Measurements from ENCODE around the gene RNF11. TPM values are rescaled to one million over a fixed set of nuclear protein-coding genes. Genes with fewer than 3 reads are reported as not detected.
A peak's percentile ranks its signal among the peaks of the same experiment; 100 is the strongest.
"Not testable (repeated sequence)": the region's sequence is repeated elsewhere in the genome, so short reads cannot be mapped to it uniquely, and the experiment has no call there.

The RNF11 gene
- total RNA-seq, 2 experiments from 2014 or later, result 27.5 to 29.0 TPM

GRCh38 chr1:51228471-51228870, 7.6 kb upstream of the RNF11 start:
- H3K4me3 Mint-ChIP-seq; H3K27ac Mint-ChIP-seq; ATAC-seq; POLR2A ChIA-PET; H3K36me3 Mint-ChIP-seq (ENCODE audit: low read depth); H3K9me3 Mint-ChIP-seq (ENCODE audit: insufficient read depth); CTCF ChIA-PET; H3K27me3 Mint-ChIP-seq (ENCODE audit: low read depth); H3K4me1 Mint-ChIP-seq (ENCODE audit: low read depth); DNase-seq: not testable (repeated sequence)

GRCh38 chr1:51230501-51231078, 5.5 kb upstream of the RNF11 start:
- ATAC-seq, result no peak
- peaks cover 2% of the 10 kb centered on the region for H3K27me3 Mint-ChIP-seq (ENCODE audit: low read depth)
- POLR2A ChIA-PET, result interaction anchor here (1.1 kb wide), 1 partner anchor 14 kb away, joined by 3 read pairs; no protein-coding TSS in a partner anchor

GRCh38 chr1:51231120-51231519, 5.0 kb upstream of the RNF11 start:
- no peaks in the 10 kb centered on the region for H3K36me3 Mint-ChIP-seq (ENCODE audit: low read depth)
- DNase-seq, result no peak
- peaks cover 2% of the 10 kb centered on the region for H3K27me3 Mint-ChIP-seq (ENCODE audit: low read depth)
- H3K4me3 Mint-ChIP-seq, result no peak overlapping the region
- CTCF ChIA-PET, result interaction anchor here (1.1 kb wide), 1 partner anchor 40 kb away, joined by 3 read pairs; no protein-coding TSS in a partner anchor
- POLR2A ChIA-PET, result interaction anchor here (1.1 kb wide), 1 partner anchor 14 kb away, joined by 3 read pairs; no protein-coding TSS in a partner anchor
- peaks cover 13% of the 10 kb centered on the region for H3K4me1 Mint-ChIP-seq (ENCODE audit: low read depth)
- no peaks in the 10 kb centered on the region for H3K9me3 Mint-ChIP-seq (ENCODE audit: insufficient read depth)
- ATAC-seq, result no peak
- H3K27ac Mint-ChIP-seq, result no peak overlapping the region

More at GRCh38 chr1:51230501-51231078, 5.5 kb upstream of the RNF11 start:
- Mint-ChIP-seq H3K4me3 (no peak overlapping the region), H3K27ac (no peak overlapping the region), H3K36me3 (ENCODE audit: low read depth) (no peaks in the 10 kb centered on the region), H3K9me3 (ENCODE audit: insufficient read depth) (no peaks in the 10 kb centered on the region), H3K4me1 (ENCODE audit: low read depth) (peaks cover 10% of the 10 kb centered on the region)
- no peak for DNase-seq
- CTCF ChIA-PET, result interaction anchor here (0.8 to 1.1 kb wide), 2 partner anchors 39 to 67 kb away, joined by 3 read pairs; no protein-coding TSS in a partner anchor

GRCh38 chr1:51231896-51232295, 4.2 kb upstream of the RNF11 start:
- POLR2A ChIA-PET, result no interaction called here
- H3K9me3 Mint-ChIP-seq (ENCODE audit: insufficient read depth), result no peaks in the 10 kb centered on the region

DNA sequence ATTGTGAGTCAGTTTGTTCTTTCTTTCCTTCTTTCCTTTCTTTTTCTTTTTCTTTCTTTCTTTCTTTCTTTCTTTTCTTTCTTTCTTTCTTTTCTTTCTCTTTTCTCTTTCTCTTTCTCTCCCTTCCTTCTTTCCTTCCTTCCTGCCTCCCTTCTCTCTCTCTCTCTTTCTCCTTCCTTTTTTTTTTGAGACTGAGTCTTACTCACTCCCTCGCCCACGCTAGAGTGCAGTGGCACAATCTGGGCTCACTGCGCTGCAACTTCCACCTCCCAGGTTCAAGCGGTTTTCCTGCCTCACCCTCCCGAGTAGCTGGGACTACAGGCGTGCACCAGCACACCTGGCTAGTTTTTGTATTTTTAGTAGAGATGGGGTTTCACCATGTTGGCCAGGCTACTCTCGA, 1.8 kb upstream of the RNF11 start:
- peaks cover 17% of the 10 kb centered on the region for H3K4me1 Mint-ChIP-seq (ENCODE audit: low read depth)
- H3K36me3 Mint-ChIP-seq (ENCODE audit: low read depth); DNase-seq; H3K4me3 Mint-ChIP-seq; H3K9me3 Mint-ChIP-seq (ENCODE audit: insufficient read depth); H3K27me3 Mint-ChIP-seq (ENCODE audit: low read depth); H3K27ac Mint-ChIP-seq; CTCF ChIA-PET; ATAC-seq; POLR2A ChIA-PET: not testable (repeated sequence)

More at GRCh38 chr1:51231896-51232295, 4.2 kb upstream of the RNF11 start:
- ATAC-seq (no peak), DNase-seq (no peak)
- Mint-ChIP-seq H3K4me3 (no peak overlapping the region), H3K36me3 (ENCODE audit: low read depth) (no peaks in the 10 kb centered on the region), H3K4me1 (ENCODE audit: low read depth) (peaks cover 13% of the 10 kb centered on the region), H3K27ac (no peak overlapping the region), H3K27me3 (ENCODE audit: low read depth) (peaks cover 2% of the 10 kb centered on the region)
- CTCF ChIA-PET, result interaction anchor here (1.2 kb wide), 1 partner anchor 8 kb away, joined by 3 read pairs; no protein-coding TSS in a partner anchor

DNA sequence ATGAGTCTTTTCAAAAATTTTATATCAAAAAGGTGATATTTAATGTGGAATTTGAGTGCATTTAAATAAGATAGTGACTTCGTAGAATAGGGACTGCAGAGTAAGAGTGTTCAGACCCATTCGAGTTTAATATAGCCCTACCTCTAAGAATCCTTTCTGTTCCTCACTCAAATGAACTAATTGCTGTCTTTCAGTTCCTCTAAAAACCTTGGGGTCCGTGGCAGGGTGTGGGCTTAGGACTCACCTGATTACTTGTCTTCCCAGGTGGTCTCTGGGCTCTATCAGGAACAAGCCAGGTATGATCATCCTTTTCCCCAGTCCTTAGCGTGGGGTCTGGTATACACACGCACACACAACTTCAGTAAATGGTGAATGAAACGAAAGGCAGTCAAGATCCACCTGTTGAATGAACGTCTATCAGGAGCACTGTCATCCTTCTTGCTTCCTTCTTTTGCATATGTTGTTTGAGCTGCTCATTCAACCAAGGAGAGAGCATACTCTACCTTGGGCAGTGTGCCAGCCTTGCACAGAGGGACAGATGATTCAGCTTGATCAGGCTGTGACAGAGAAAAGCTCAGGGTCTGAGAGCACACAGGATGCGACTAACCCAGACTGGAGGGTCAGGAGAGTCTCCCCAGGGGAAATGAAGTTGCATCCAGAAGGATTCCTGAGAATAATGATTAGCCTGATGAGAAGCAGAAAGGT, 1.2 kb upstream of the RNF11 start:
- Mint-ChIP-seq H3K4me1 (ENCODE audit: low read depth) (peaks cover 23% of the 10 kb centered on the region), H3K36me3 (ENCODE audit: low read depth) (peaks cover 2% of the 10 kb centered on the region), H3K4me3 (peak overlapping the region; percentile 88), H3K27ac (no peak overlapping the region), H3K9me3 (ENCODE audit: insufficient read depth) (no peaks in the 10 kb centered on the region), H3K27me3 (ENCODE audit: low read depth) (peaks cover 2% of the 10 kb centered on the region)
- DNase-seq (peak; percentile 28), ATAC-seq (no peak)
- CTCF ChIA-PET, result interaction anchor here (0.8 to 2.4 kb wide), 4 partner anchors 14 to 267 kb away, joined by 3 to 12 read pairs (median 3); no protein-coding TSS in a partner anchor
- POLR2A ChIA-PET, result interaction anchor here (1.0 to 1.1 kb wide), 3 partner anchors 9 to 61 kb away, joined by 4 to 7 read pairs (median 5); no protein-coding TSS in a partner anchor

- Mint-ChIP-seq H3K4me1 (ENCODE audit: low read depth) (peaks cover 38% of the 10 kb centered on the region), H3K4me3 (no peak overlapping the region), H3K36me3 (ENCODE audit: low read depth) (peaks cover 2% of the 10 kb centered on the region), H3K27me3 (ENCODE audit: low read depth) (no peaks in the 10 kb centered on the region), H3K27ac (no peak overlapping the region), H3K9me3 (ENCODE audit: insufficient read depth) (no peaks in the 10 kb centered on the region)
- ATAC-seq (peak; percentile 55), DNase-seq (peak; percentile 55)
- CTCF ChIA-PET, result interaction anchor here (0.6 to 2.4 kb wide), 4 partner anchors 11 to 461 kb away, joined by 3 to 12 read pairs (median 4); no protein-coding TSS in a partner anchor
- POLR2A ChIA-PET, result interaction anchor here (0.6 to 2.2 kb wide), 5 partner anchors 21 to 391 kb away, joined by 4 to 8 read pairs (median 5); partner anchors contain the start of genes EPS15 and FAF1
Observed at GRCh38 chr1:51236531-51237350, 668 bp downstream of the RNF11 start.

GRCh38 chr1:51237351-51238033, 1.4 kb downstream of the RNF11 start:
- no peak for DNase-seq
- CTCF ChIA-PET, result interaction anchor here (1.0 to 2.4 kb wide), 2 partner anchors 59 kb away, joined by 4 to 12 read pairs; no protein-coding TSS in a partner anchor
- no peak for ATAC-seq
- H3K27me3 Mint-ChIP-seq (ENCODE audit: low read depth), result no peaks in the 10 kb centered on the region
- peaks cover 40% of the 10 kb centered on the region for H3K4me1 Mint-ChIP-seq (ENCODE audit: low read depth)
- POLR2A ChIA-PET, result interaction anchor here (2.2 kb wide), 1 partner anchor 43 kb away, joined by 8 read pairs; no protein-coding TSS in a partner anchor
- H3K36me3 Mint-ChIP-seq (ENCODE audit: low read depth), result peaks cover 2% of the 10 kb centered on the region
- H3K9me3 Mint-ChIP-seq (ENCODE audit: insufficient read depth), result no peaks in the 10 kb centered on the region
- no peak overlapping the region for H3K27ac Mint-ChIP-seq
- no peak overlapping the region for H3K4me3 Mint-ChIP-seq

- Mint-ChIP-seq H3K9me3 (ENCODE audit: insufficient read depth) (no peaks in the 10 kb centered on the region), H3K4me1 (ENCODE audit: low read depth) (peaks cover 40% of the 10 kb centered on the region), H3K36me3 (ENCODE audit: low read depth) (peaks cover 2% of the 10 kb centered on the region), H3K27me3 (ENCODE audit: low read depth) (no peaks in the 10 kb centered on the region), H3K4me3 (no peak overlapping the region), H3K27ac (no peak overlapping the region)
- ChIA-PET POLR2A (interaction anchor here (0.7 kb wide), 1 partner anchor 41 kb away, joined by 7 read pairs; no protein-coding TSS in a partner anchor), CTCF (interaction anchor here (1.0 to 1.6 kb wide), 3 partner anchors 23 to 59 kb away, joined by 3 to 4 read pairs (median 4); no protein-coding TSS in a partner anchor)
- DNase-seq (no peak), ATAC-seq (no peak)
Observed at GRCh38 chr1:51238034-51238403, 1.9 kb downstream of the RNF11 start.

DNA sequence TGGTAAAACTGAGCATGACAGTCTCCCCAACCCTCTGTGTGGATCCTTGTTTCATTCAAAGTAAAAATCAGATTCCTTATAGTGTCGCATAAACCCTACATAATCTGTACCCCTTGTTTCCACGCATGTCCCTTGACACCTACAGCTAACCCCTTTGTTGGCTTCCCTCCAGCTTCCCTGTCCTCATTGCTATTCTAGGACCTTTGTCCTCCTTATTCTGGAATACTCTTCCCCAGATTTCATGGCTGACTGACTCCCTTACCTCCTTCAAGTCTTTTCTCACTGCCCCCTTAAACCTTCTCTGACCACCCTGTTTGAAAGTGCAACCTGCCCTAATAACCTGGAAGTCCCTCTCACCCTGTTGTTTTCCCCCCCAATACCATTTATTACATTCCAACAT, 4.0 kb downstream of the RNF11 start:
- H3K4me3 Mint-ChIP-seq, result no peak overlapping the region
- DNase-seq (no peak), ATAC-seq (no peak)
- ChIA-PET POLR2A (no interaction called here), CTCF (no interaction called here)
- H3K36me3 Mint-ChIP-seq (ENCODE audit: low read depth), result peaks cover 4% of the 10 kb centered on the region
- no peak overlapping the region for H3K27ac Mint-ChIP-seq
- no peaks in the 10 kb centered on the region for H3K9me3 Mint-ChIP-seq (ENCODE audit: insufficient read depth)
- no peaks in the 10 kb centered on the region for H3K27me3 Mint-ChIP-seq (ENCODE audit: low read depth)
- peaks cover 36% of the 10 kb centered on the region for H3K4me1 Mint-ChIP-seq (ENCODE audit: low read depth)

DNA sequence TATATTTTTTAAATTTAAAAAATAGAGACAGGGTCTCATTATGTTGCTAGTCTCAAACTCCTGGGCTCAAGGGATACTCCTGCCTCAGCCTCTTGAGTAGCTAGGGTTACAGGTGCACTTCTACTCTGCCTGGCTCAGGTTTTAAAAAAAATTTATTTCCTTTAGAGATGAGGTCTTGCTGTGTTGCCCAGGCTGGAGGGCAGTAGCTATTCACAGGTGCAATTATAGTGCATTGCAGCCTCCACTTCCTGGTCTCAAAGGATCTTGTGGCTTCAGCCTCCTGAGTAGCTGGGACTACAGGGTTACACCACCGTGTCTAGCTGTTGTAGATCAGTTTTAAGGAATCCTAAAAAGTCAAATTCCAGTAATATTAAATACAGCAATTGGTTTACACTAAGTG, 5.0 kb downstream of the RNF11 start:
- H3K27ac Mint-ChIP-seq, result no peak overlapping the region
- peaks cover 32% of the 10 kb centered on the region for H3K4me1 Mint-ChIP-seq (ENCODE audit: low read depth)
- H3K36me3 Mint-ChIP-seq (ENCODE audit: low read depth), result peaks cover 4% of the 10 kb centered on the region
- H3K9me3 Mint-ChIP-seq (ENCODE audit: insufficient read depth), result no peaks in the 10 kb centered on the region
- no peak overlapping the region for H3K4me3 Mint-ChIP-seq
- DNase-seq, result no peak
- POLR2A ChIA-PET, result no interaction called here
- CTCF ChIA-PET, result interaction anchor here (1.5 to 1.7 kb wide), 3 partner anchors 49 to 55 kb away, joined by 3 to 7 read pairs (median 5); no protein-coding TSS in a partner anchor
- no peak for ATAC-seq
- no peaks in the 10 kb centered on the region for H3K27me3 Mint-ChIP-seq (ENCODE audit: low read depth)
